ENCODE data around the gene COIL.

- no peak for TF ChIP-seq RAD21 (IDR thresholded peaks at IDR 0.05)
- no peak for TF ChIP-seq CTCF (IDR thresholded peaks at IDR 0.05; ENCODE audit: low read depth, low read length, missing input control)
- TF ChIP-seq EGR1 (IDR thresholded peaks at IDR 0.05; ENCODE audit: low read depth in 2 of 2): no peak
Observed at GRCh38 chr17:56978441-56979090, 17.7 kb upstream of the COIL start.
